OCI-LY1 (cell line): ENCODE measurements around the gene PDE6A.

Source experiments
- CTCF ChIP-seq: fragments of 200-600 bp; sonication (generic), shearing (Covaris generic); IDR thresholded peaks from 2 replicates; pipeline ENCODE4 v1.5.1; 2017; ENCODE audit warnings: mild to moderate bottlenecking, antibody characterized with exemption, low read length, moderate library complexity, mixed read lengths
- EZH2 ChIP-seq: fragments of 200-600 bp; sonication (generic), shearing (Covaris generic); IDR thresholded peaks from 2 replicates; pipeline ENCODE4 v1.8.0; 2017; ENCODE audit warnings: borderline replicate concordance, mixed run types, mild to moderate bottlenecking, antibody characterized with exemption, low read length, moderate library complexity, mixed read lengths

DNA sequence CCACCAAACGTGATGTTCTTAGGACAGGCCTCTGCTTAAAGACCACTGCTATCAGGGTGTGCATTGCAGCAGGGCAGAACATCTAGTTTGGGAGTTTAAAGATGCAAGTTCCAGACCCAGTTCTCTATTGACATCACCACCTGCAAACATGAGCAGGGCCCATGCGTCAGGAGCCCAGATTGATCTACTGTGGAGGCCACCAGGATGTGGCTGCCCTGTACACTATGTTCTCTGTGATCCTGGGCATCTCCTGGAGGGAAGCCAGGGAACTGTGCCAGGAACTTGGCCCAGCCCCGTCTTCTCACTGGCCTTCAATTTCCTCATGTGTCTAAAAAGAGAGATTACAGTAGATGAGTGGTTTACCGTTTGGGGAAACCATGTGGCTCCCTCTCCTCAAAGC lies 87.1 kb downstream of the PDE6A start:
- no peak for TF ChIP-seq CTCF
- no peak for TF ChIP-seq EZH2
